Suprapubic skin (tissue), 4 donors: ENCODE results near the gene FBXO3. TPM values are rescaled to one million over a fixed set of nuclear protein-coding genes. Genes with fewer than 3 reads are reported as not detected.
A peak's percentile ranks its signal among the peaks of the same experiment; 100 is the strongest.

Experiments used
- DNase-seq, 2 donors: peaks; one replicate each; pipeline ENCODE4 v3.0.0-alpha.2; 2019; ENCODE audit warnings: low spot score in 2 of 2
- H3K27ac ChIP-seq: fragments of 200-600 bp; sonication (generic); one replicate; pipeline ENCODE4 v1.5.1; 2019
- H3K27me3 ChIP-seq: fragments of 200-600 bp; sonication (generic); one replicate; pipeline ENCODE4 v1.5.1; 2019
- H3K36me3 ChIP-seq: fragments of 200-600 bp; sonication (generic); one replicate; pipeline ENCODE4 v1.5.1; 2019
- H3K4me1 ChIP-seq: fragments of 200-600 bp; sonication (generic); one replicate; pipeline ENCODE4 v1.5.1; 2019
- H3K4me3 ChIP-seq: fragments of 200-600 bp; sonication (generic); one replicate; pipeline ENCODE4 v1.5.1; 2019; ENCODE audit warnings: mild to moderate bottlenecking
- H3K9me3 ChIP-seq: fragments of 200-600 bp; sonication (generic); one replicate; pipeline ENCODE4 v1.5.1; 2019
- EP300 ChIP-seq: sonication (generic); formaldehyde crosslinking; IDR thresholded peaks from one replicate; pipeline ENCODE4 v1.6.1; 2017; ENCODE audit warnings: antibody characterized with exemption
- POLR2A ChIP-seq, 2 donors: fragments of 450-650 bp; IDR thresholded peaks; one replicate each; pipeline ENCODE4 v1.6.1; 2017; ENCODE audit warnings: antibody characterized with exemption in 2 of 2, mild to moderate bottlenecking in 2 of 2, moderate library complexity in 2 of 2
- POLR2AphosphoS5 ChIP-seq, 3 donors: sonication (generic); formaldehyde crosslinking; IDR thresholded peaks; one replicate each; pipeline ENCODE4 v1.6.1; 2017; ENCODE audit warnings: antibody characterized with exemption in 3 of 3
- WGBS: methylation state at CpG from one replicate; pipeline ENCODE4 v1.1.5; 2018; 5-methylcytosine and 5-hydroxymethylcytosine counted together
- total RNA-seq, 4 donors: library from RNA; depleted of rRNA; stranded (reverse); fragments of >200 nt; gene quantifications; one replicate each; pipeline ENCODE4 v1.1.0, GENCODE V29; 2016
- TF ChIP-seq, protein P1 (sequence below), 2 donors: fragments of 200-600 bp in 1 of 2; fragments of 450-650 bp in 1 of 2; sonication (generic) in 1 of 2; IDR thresholded peaks; one replicate each; pipeline ENCODE4 v1.5.1; 2016 to 2019; ENCODE audit warnings: antibody characterized with exemption in 2 of 2, mild to moderate bottlenecking in 1 of 2, moderate library complexity in 1 of 2

The FBXO3 gene
- total RNA-seq, 4 donors from 2014 or later = 35.4 to 47.5 (median 44.3) TPM

DNA sequence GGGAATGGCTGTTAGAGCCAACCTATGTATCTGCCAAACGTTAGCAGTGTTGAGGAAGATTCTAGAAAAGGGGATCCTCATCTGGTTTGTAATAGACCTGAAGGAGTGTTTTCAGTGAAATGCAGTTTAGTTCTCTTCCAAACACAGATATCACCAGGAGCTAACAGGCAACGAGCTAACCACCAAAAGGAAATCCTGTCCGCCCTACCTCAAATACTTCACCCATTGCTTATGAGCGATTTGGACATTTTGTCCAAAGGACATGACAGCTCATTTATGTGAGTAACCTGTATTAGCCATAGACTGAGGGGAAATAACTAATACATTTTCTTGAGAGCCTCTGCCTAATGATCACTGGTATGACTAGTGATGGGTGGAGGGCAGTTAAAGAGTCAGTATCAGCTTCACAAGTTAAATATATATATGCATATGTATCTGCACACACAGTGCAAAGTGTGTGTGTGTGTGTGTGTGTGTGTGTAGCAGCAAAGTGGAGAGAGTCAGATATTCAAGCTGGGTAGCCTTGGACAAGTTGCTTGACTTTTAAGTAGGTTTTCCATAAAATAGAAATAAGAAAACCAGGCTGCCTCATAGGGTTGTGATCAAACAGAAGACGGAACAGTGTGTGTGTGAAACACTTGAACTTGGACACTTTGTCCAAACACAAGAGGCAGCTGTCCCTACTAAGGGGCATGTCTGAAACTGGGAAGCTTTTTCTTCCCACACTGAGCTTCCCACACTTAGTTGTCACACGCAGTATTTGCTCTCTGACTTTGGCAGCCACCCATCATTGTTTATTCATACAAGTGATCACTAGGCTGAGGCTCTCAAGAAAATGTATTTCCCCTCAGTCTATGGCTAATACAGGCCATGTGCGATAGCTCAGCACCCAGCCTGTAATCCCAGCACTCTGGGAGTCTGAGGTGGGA, 72.8 kb downstream of the FBXO3 start:
- no peaks in the 10 kb centered on the region for H3K27me3 ChIP-seq
- no peak for DNase-seq
- WGBS = 20% methylated on average over 7 of the region's 7 CpGs
- peak overlapping the region; percentile 74 for H3K27ac ChIP-seq
- H3K36me3 ChIP-seq = no peaks in the 10 kb centered on the region
- peaks cover 59% of the 10 kb centered on the region for H3K4me1 ChIP-seq
- peak overlapping the region; percentile 62 for H3K4me3 ChIP-seq
- no peaks in the 10 kb centered on the region for H3K9me3 ChIP-seq
- TF ChIP-seq, protein P1, sequence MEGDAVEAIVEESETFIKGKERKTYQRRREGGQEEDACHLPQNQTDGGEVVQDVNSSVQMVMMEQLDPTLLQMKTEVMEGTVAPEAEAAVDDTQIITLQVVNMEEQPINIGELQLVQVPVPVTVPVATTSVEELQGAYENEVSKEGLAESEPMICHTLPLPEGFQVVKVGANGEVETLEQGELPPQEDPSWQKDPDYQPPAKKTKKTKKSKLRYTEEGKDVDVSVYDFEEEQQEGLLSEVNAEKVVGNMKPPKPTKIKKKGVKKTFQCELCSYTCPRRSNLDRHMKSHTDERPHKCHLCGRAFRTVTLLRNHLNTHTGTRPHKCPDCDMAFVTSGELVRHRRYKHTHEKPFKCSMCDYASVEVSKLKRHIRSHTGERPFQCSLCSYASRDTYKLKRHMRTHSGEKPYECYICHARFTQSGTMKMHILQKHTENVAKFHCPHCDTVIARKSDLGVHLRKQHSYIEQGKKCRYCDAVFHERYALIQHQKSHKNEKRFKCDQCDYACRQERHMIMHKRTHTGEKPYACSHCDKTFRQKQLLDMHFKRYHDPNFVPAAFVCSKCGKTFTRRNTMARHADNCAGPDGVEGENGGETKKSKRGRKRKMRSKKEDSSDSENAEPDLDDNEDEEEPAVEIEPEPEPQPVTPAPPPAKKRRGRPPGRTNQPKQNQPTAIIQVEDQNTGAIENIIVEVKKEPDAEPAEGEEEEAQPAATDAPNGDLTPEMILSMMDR (IDR thresholded peaks at IDR 0.05) = no peak
- TF ChIP-seq EP300 (no peak), POLR2AphosphoS5 (IDR thresholded peaks at IDR 0.05) (peak in 1 of 3 donors; percentile 41)

DNA sequence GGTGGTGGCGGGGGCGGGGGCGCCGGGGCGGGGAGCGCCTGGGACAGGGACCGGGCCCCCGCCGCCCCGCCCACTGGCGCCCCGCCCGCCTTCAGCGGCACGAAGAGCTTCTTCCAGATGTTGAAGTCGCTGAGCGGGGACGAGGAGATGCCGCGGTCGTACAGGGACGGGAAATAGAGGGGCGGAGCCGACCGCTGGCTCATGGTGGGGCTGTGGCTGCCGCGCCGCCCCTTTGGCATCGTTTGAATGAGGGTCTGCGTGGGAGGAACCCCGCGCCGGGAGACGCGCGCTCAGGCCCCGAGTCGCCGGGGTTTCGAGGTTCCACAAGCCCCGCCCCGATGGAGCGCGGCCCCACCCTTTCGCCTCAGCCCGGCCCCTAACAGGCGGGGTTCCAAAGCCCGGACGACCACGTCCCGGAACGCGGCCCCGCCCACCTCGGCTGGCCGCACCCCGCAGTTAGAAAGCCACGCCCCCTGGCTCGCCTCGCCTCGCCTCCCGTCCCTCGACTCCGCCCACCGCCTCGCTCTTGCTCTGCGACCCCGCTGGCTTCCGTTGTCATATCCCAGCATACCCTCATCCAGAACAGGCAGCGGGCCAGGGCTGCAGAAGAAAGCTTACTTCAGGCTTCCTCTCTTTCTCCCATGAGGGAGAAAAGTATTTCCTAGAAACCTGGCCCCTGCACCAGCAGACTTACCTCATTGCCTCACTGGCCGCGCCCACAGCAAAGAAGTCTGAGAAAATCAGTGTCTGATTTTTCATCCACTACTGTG, 73.6 kb downstream of the FBXO3 start, which contains the start of gene C11orf91:
Gene C11orf91, minus strand, starts transcription at position 325 of the 770 bp plus-strand sequence. Its CDS starts 86 bp downstream, at position 239.
- Histone ChIP-seq H3K4me3 (peak within 1 kb of the TSS; percentile 62), H3K4me1 (peaks cover 67% of the 10 kb centered on the region), H3K36me3 (no peaks in the 10 kb centered on the region), H3K9me3 (no peaks in the 10 kb centered on the region), H3K27me3 (no peaks in the 10 kb centered on the region), H3K27ac (peak within 1 kb of the TSS; percentile 74)
- 0% methylated on average over 21 of the region's 72 CpGs for WGBS
- TF ChIP-seq, protein P1 (IDR thresholded peaks at IDR 0.05) = no peak
- TF ChIP-seq POLR2AphosphoS5 (IDR thresholded peaks at IDR 0.05) = peak in 2 of 3 donors; percentile 71 to 84
- no peak for TF ChIP-seq EP300
- peak in 1 of 2 donors; percentile 48 for TF ChIP-seq POLR2A (IDR thresholded peaks at IDR 0.05)
- DNase-seq = peak; percentile 97 to 98

DNA sequence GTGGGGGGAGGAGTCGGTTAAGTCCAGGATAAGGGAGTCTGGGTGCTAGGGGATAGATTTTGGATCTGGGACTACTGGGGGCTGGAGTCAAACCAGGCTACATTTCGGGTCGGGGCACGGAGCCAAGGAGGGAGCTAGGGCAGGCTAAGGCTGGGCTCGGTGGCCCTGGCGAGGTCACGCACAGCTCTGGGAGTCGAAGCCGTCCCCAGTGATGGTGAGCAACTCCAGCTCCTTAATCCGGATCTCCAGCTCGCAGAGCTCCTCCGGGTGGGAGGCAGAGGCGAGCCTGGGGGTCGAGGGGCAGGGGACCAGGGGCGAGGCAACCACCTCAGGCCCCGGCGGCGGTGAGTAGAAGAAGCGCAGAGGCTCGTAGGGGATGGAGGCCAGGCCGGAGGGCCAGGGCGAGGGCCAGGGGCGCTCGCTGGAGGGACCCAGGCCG, 74.2 kb downstream of the FBXO3 start:
- no peak for TF ChIP-seq POLR2AphosphoS5 (IDR thresholded peaks at IDR 0.05)
- TF ChIP-seq EP300 = no peak
- TF ChIP-seq, protein P1 (IDR thresholded peaks at IDR 0.05) = no peak
- no peak for TF ChIP-seq POLR2A (IDR thresholded peaks at IDR 0.05)
- DNase-seq = peak in 1 of 2 donors; percentile 82
- H3K27ac ChIP-seq = peak overlapping the region; percentile 74
- no peaks in the 10 kb centered on the region for H3K27me3 ChIP-seq
- 30% methylated on average over 16 of the region's 25 CpGs for WGBS
- peaks cover 73% of the 10 kb centered on the region for H3K4me1 ChIP-seq
- H3K4me3 ChIP-seq = peak overlapping the region; percentile 62
- no peaks in the 10 kb centered on the region for H3K36me3 ChIP-seq
- H3K9me3 ChIP-seq = no peaks in the 10 kb centered on the region

DNA sequence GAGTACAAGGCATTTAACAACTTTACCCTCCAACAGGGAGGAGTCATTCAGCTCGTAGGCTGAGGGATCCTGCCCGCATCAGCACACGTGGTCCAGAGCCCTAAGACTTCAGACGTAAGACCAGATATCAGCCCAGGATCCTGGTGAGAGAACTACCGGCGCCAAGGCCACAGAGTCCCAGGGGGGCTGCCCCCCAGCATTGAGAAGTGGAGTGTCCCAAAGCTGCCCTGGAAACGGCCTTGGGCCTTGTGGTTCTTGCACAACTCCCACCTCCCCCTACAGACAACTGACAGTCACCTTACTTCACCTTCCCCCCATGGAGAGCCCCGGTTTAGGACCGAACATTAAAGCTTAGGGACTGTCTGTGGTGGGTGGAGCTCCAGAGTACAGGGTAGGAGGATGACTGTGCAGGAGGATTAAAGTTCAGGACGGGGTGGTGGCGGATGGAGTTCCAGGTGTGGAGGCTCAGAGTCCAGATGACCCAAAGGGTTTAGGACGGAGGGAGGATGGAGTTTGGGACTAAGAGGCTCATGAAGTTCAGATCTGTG, 74.7 kb downstream of the FBXO3 start:
- Histone ChIP-seq H3K4me3 (peak overlapping the region; percentile 62), H3K9me3 (no peaks in the 10 kb centered on the region), H3K27me3 (no peaks in the 10 kb centered on the region), H3K36me3 (no peaks in the 10 kb centered on the region), H3K27ac (peak overlapping the region; percentile 74), H3K4me1 (peaks cover 77% of the 10 kb centered on the region)
- 71% methylated on average over 12 of the region's 12 CpGs for WGBS
- TF ChIP-seq, protein P1 (IDR thresholded peaks at IDR 0.05) = no peak
- TF ChIP-seq EP300 (no peak), POLR2AphosphoS5 (IDR thresholded peaks at IDR 0.05) (no peak), POLR2A (IDR thresholded peaks at IDR 0.05) (no peak)
- no peak for DNase-seq
